ENCODE measurements around the gene CORIN. TPM values are rescaled to one million over a fixed set of nuclear protein-coding genes. Genes with fewer than 3 reads are reported as not detected.

CORIN gene
- total and polyA plus RNA-seq, 10 of the 15 experiments (the other 5 are each of a cell fraction or from before 2014, with no cell fraction given): 0.02 to 0.45 (median 0.09) TPM; not detected in 3

DNA sequence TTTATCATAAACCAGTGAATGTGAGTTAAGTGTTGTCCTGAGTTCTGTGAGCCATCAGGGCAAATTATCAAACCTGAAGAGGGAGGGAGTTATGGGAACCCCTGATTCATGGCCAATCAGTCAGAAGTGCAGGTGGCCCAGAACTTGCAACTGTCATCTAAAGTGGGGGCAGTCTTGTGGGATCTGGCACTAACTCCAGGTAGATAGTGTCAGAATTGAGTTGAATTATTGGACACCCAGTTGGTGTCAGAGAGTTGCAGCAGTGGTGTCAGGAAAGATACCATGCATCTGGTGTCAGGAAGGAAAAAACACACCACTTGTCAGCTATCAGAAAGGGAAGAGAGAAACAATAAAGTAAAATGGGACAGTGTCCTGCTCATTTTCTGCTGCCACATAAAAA lies 8.4 kb downstream of the CORIN start:
- no peak for FAIRE-seq
- H4K20me1 ChIP-seq (ENCODE audit: control insufficient read depth, insufficient read depth): no peaks in the 10 kb centered on the region
- ChIA-PET CTCF (interaction anchor here (1.0 to 2.1 kb wide), 3 partner anchors 10 to 125 kb away, joined by 3 to 7 read pairs (median 6); no protein-coding TSS in a partner anchor), POLR2A (no interaction called here), RAD21 (ENCODE audit: unreplicated experiment) (no interaction called here), SMC1A (ENCODE audit: uncharacterized antibody, unreplicated experiment) (interaction anchor here (0.6 kb wide), 1 partner anchor 341 kb away, joined by 3 read pairs; no protein-coding TSS in a partner anchor)
- H2AFZ ChIP-seq (ENCODE audit: control insufficient read depth, low read depth, low read length): no peak overlapping the region
- H3K4me3 ChIP-seq: no peak overlapping the region
- H3K4me1 ChIP-seq (ENCODE audit: control insufficient read depth, insufficient read depth, low read length): peaks cover 8% of the 10 kb centered on the region
- intact Hi-C loops (cut with micrococcal nuclease; ENCODE audit: unreplicated experiment): no loop called here
- H3K79me2 ChIP-seq (ENCODE audit: control insufficient read depth, insufficient read depth, low read length): no peaks in the 10 kb centered on the region
- no peak overlapping the region for H3K9ac ChIP-seq (ENCODE audit: control insufficient read depth, insufficient read depth, low read length)
- ATAC-seq: no peak
- no peak overlapping the region for H3K4me2 ChIP-seq (ENCODE audit: control insufficient read depth, insufficient read depth)
- H3K9me3 ChIP-seq (replicated peaks; ENCODE audit: control insufficient read depth, insufficient read depth, low read length): no peaks in the 10 kb centered on the region; the same call in 2 of the 3 replicates
- no TSS peak for BruUV-seq (replicated peaks)
- H3K27ac ChIP-seq (ENCODE audit: control insufficient read depth, insufficient read depth): no peak overlapping the region
- DNase-seq (ENCODE audit: low read depth, low spot score): no peak
- in situ Hi-C loops (cut with MboI): no loop called here
- no peaks in the 10 kb centered on the region for H3K36me3 ChIP-seq (ENCODE audit: control insufficient read depth in 2 of 2, insufficient read depth in 2 of 2, low read length in 1 of 2)
- H3K27me3 ChIP-seq (replicated peaks in 1 of 2; ENCODE audit: control insufficient read depth in 2 of 2, insufficient read depth in 2 of 2, low read length in 1 of 2): no peaks in the 10 kb centered on the region
- no peak for TF ChIP-seq SMARCA5 (IDR thresholded peaks at IDR 0.05)
- TF ChIP-seq, protein P1, sequence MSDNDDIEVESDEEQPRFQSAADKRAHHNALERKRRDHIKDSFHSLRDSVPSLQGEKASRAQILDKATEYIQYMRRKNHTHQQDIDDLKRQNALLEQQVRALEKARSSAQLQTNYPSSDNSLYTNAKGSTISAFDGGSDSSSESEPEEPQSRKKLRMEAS (IDR thresholded peaks at IDR 0.05; ENCODE audit: low read depth, low read length): no peak
- no peak for TF ChIP-seq ZNF384 (IDR thresholded peaks at IDR 0.05; ENCODE audit: borderline replicate concordance, low read depth, low read length)
- no peak for TF ChIP-seq IRF4 (IDR thresholded peaks at IDR 0.05; ENCODE audit: low read depth, low read length)
- no peak for TF ChIP-seq TAF1 (IDR thresholded peaks at IDR 0.05; ENCODE audit: borderline replicate concordance, low read depth, low read length)
- no peak for TF ChIP-seq EP300 (IDR thresholded peaks at IDR 0.05; ENCODE audit: borderline replicate concordance in 1 of 2, control insufficient read depth in 1 of 2, low read depth in 2 of 2, low read length in 2 of 2)
- TF ChIP-seq TBL1XR1 (IDR thresholded peaks at IDR 0.05; ENCODE audit: low read depth, low read length): no peak
- no peak for TF ChIP-seq SIN3A (IDR thresholded peaks at IDR 0.05; ENCODE audit: low read depth, low read length)
- TF ChIP-seq TCF3 (IDR thresholded peaks at IDR 0.05; ENCODE audit: borderline replicate concordance, insufficient read depth, low read depth, low read length): no peak
- no peak for TF ChIP-seq ZNF217 (IDR thresholded peaks at IDR 0.05)
- TF ChIP-seq, protein P2, sequence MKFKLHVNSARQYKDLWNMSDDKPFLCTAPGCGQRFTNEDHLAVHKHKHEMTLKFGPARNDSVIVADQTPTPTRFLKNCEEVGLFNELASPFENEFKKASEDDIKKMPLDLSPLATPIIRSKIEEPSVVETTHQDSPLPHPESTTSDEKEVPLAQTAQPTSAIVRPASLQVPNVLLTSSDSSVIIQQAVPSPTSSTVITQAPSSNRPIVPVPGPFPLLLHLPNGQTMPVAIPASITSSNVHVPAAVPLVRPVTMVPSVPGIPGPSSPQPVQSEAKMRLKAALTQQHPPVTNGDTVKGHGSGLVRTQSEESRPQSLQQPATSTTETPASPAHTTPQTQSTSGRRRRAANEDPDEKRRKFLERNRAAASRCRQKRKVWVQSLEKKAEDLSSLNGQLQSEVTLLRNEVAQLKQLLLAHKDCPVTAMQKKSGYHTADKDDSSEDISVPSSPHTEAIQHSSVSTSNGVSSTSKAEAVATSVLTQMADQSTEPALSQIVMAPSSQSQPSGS (IDR thresholded peaks at IDR 0.05; ENCODE audit: low read length): no peak
- TF ChIP-seq, protein P3, sequence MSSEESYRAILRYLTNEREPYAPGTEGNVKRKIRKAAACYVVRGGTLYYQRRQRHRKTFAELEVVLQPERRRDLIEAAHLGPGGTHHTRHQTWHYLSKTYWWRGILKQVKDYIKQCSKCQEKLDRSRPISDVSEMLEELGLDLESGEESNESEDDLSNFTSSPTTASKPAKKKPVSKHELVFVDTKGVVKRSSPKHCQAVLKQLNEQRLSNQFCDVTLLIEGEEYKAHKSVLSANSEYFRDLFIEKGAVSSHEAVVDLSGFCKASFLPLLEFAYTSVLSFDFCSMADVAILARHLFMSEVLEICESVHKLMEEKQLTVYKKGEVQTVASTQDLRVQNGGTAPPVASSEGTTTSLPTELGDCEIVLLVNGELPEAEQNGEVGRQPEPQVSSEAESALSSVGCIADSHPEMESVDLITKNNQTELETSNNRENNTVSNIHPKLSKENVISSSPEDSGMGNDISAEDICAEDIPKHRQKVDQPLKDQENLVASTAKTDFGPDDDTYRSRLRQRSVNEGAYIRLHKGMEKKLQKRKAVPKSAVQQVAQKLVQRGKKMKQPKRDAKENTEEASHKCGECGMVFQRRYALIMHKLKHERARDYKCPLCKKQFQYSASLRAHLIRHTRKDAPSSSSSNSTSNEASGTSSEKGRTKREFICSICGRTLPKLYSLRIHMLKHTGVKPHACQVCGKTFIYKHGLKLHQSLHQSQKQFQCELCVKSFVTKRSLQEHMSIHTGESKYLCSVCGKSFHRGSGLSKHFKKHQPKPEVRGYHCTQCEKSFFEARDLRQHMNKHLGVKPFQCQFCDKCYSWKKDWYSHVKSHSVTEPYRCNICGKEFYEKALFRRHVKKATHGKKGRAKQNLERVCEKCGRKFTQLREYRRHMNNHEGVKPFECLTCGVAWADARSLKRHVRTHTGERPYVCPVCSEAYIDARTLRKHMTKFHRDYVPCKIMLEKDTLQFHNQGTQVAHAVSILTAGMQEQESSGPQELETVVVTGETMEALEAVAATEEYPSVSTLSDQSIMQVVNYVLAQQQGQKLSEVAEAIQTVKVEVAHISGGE (CRISPR knock-in tag; IDR thresholded peaks at IDR 0.05): no peak
- TF ChIP-seq MEF2B (IDR thresholded peaks at IDR 0.05; ENCODE audit: partially characterized antibody, poor library complexity, severe bottlenecking): no peak
- no peak for TF ChIP-seq EGR1 (IDR thresholded peaks at IDR 0.05; ENCODE audit: borderline replicate concordance in 1 of 2, low read depth in 2 of 2, low read length in 2 of 2)
- TF ChIP-seq, protein P4, sequence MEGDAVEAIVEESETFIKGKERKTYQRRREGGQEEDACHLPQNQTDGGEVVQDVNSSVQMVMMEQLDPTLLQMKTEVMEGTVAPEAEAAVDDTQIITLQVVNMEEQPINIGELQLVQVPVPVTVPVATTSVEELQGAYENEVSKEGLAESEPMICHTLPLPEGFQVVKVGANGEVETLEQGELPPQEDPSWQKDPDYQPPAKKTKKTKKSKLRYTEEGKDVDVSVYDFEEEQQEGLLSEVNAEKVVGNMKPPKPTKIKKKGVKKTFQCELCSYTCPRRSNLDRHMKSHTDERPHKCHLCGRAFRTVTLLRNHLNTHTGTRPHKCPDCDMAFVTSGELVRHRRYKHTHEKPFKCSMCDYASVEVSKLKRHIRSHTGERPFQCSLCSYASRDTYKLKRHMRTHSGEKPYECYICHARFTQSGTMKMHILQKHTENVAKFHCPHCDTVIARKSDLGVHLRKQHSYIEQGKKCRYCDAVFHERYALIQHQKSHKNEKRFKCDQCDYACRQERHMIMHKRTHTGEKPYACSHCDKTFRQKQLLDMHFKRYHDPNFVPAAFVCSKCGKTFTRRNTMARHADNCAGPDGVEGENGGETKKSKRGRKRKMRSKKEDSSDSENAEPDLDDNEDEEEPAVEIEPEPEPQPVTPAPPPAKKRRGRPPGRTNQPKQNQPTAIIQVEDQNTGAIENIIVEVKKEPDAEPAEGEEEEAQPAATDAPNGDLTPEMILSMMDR (IDR thresholded peaks at IDR 0.05 in 2 of 3, conservative IDR thresholded peaks at IDR 0.05 in 1 of 3; ENCODE audit: control insufficient read depth in 2 of 3, extremely low read depth in 1 of 3, insufficient read depth in 1 of 3, low read depth in 3 of 3, low read length in 3 of 3): no peak
- no peak for TF ChIP-seq CBX5 (IDR thresholded peaks at IDR 0.05; ENCODE audit: low read depth)
- no peak for TF ChIP-seq SMC3 (IDR thresholded peaks at IDR 0.05; ENCODE audit: borderline replicate concordance, low read length)
- no peak for TF ChIP-seq NFYA (IDR thresholded peaks at IDR 0.05; ENCODE audit: borderline replicate concordance, low read depth, low read length)
- TF ChIP-seq HCFC1 (IDR thresholded peaks at IDR 0.05; ENCODE audit: low read length): no peak

Measured in GM12878 (cell line).